Measurements from ENCODE around the gene MIER2.
"Not testable (repeated sequence)": the region's sequence is repeated elsewhere in the genome, so short reads cannot be mapped to it uniquely, and the experiment has no call there.

The MIER2 gene

GRCh38 chr19:362154-362553, 17.6 kb upstream of the MIER2 start:
- no peak for DNase-seq (ENCODE audit: low read depth)

GRCh38 chr19:359653-359925, 15.0 kb upstream of the MIER2 start:
- DNase-seq (ENCODE audit: low read depth) = no peak

- not testable (repeated sequence) for DNase-seq (ENCODE audit: low read depth)
Measured at GRCh38 chr19:355536-355935, 10.9 kb upstream of the MIER2 start.

GRCh38 chr19:355134-355533, 10.5 kb upstream of the MIER2 start:
- no peak for DNase-seq (ENCODE audit: low read depth)

GRCh38 chr19:351976-352625, 7.5 kb upstream of the MIER2 start:
- DNase-seq (ENCODE audit: low read depth) = no peak

- no peak for DNase-seq (ENCODE audit: low read depth)
Measured at GRCh38 chr19:347946-348861, 3.6 kb upstream of the MIER2 start.

- DNase-seq (ENCODE audit: low read depth) = no peak
Measured at GRCh38 chr19:345320-345879, 804 bp upstream of the MIER2 start.

- DNase-seq (ENCODE audit: low read depth) = no peak
Measured at GRCh38 chr19:343941-344624, 513 bp downstream of the MIER2 start.

GRCh38 chr19:343451-343931, 1.1 kb downstream of the MIER2 start:
- DNase-seq (ENCODE audit: low read depth) = no peak

GRCh38 chr19:342801-343421, 1.7 kb downstream of the MIER2 start:
- DNase-seq (ENCODE audit: low read depth) = peak; percentile 61

- no peak for DNase-seq (ENCODE audit: low read depth)
Measured at GRCh38 chr19:342128-342455, 2.5 kb downstream of the MIER2 start.

GRCh38 chr19:341386-342127, 3.0 kb downstream of the MIER2 start:
- no peak for DNase-seq (ENCODE audit: low read depth)

GRCh38 chr19:340620-341385, 3.8 kb downstream of the MIER2 start:
- DNase-seq (ENCODE audit: low read depth) = no peak

- DNase-seq (ENCODE audit: low read depth) = no peak
Measured at GRCh38 chr19:339262-339887, 5.2 kb downstream of the MIER2 start.

GRCh38 chr19:338421-338820, 6.2 kb downstream of the MIER2 start:
- DNase-seq (ENCODE audit: low read depth) = no peak

- DNase-seq (ENCODE audit: low read depth) = no peak
Measured at GRCh38 chr19:336067-336614, 8.5 kb downstream of the MIER2 start.

GRCh38 chr19:335486-336066, 9.0 kb downstream of the MIER2 start:
- DNase-seq (ENCODE audit: low read depth) = no peak

- DNase-seq (ENCODE audit: low read depth) = no peak
Measured at GRCh38 chr19:335072-335471, 9.5 kb downstream of the MIER2 start.

GRCh38 chr19:334296-335071, 10.1 kb downstream of the MIER2 start:
- DNase-seq (ENCODE audit: low read depth) = no peak
